Activated naive CD4-positive, alpha-beta T cell treated with anti-CD3 and anti-CD28 coated beads for 36 hours (primary cell): ENCODE data around the gene GRK1. TPM values are rescaled to one million over a fixed set of nuclear protein-coding genes. Genes with fewer than 3 reads are reported as not detected.

Experiments
- CTCF ChIA-PET: fragments of 350-600 bp; sonication (Branson Sonifier 250); formaldehyde crosslinking; loops from one replicate; lab custom pipeline; 2021; ENCODE audit warnings: antibody characterized with exemption; lab: Charles Lee
- DNase-seq: peaks from one replicate; pipeline ENCODE4 v3.0.0-alpha.2; 2020
- H3K27ac Mint-ChIP-seq: one replicate; pipeline ENCODE4 v1.8.0; 2021; ENCODE audit warnings: mild to moderate bottlenecking, mixed read lengths
- H3K27me3 Mint-ChIP-seq: one replicate; pipeline ENCODE4 v1.8.0; 2021; ENCODE audit warnings: low read depth, mixed read lengths
- H3K36me3 Mint-ChIP-seq: one replicate; pipeline ENCODE4 v1.8.0; 2021; ENCODE audit warnings: low read depth, mixed read lengths
- H3K4me1 Mint-ChIP-seq: one replicate; pipeline ENCODE4 v1.8.0; 2021; ENCODE audit warnings: low read depth, mixed read lengths
- H3K4me3 Mint-ChIP-seq: one replicate; pipeline ENCODE4 v1.8.0; 2021; ENCODE audit warnings: mild to moderate bottlenecking, moderate library complexity, mixed read lengths
- H3K9me3 Mint-ChIP-seq: one replicate; pipeline ENCODE4 v1.8.0; 2021; ENCODE audit warnings: mixed read lengths
- intact Hi-C: fragments of 100-400 bp; cut with micrococcal nuclease; formaldehyde crosslinking; loops from one replicate; pipeline ENCODE4 v1.15.1; 2023
- total RNA-seq, 2 experiments: library from RNA; stranded (reverse); gene quantifications; one replicate each; pipeline ENCODE4 v1.2.3, GENCODE V29; 2021

Gene GRK1
- total RNA-seq, 2 experiments from 2014 or later: 0.10 TPM; not detected in 1

GRCh38 chr13:113783200-113783881 lies 116.3 kb downstream of the GRK1 start:
- CTCF ChIA-PET: no interaction called here
- H3K4me3 Mint-ChIP-seq: no peak overlapping the region
- no peaks in the 10 kb centered on the region for H3K9me3 Mint-ChIP-seq
- peaks cover 13% of the 10 kb centered on the region for H3K27me3 Mint-ChIP-seq
- no peak for DNase-seq
- H3K27ac Mint-ChIP-seq: no peak overlapping the region
- intact Hi-C loops: no loop called here
- no peaks in the 10 kb centered on the region for H3K4me1 Mint-ChIP-seq
- H3K36me3 Mint-ChIP-seq: no peaks in the 10 kb centered on the region

- H3K36me3 Mint-ChIP-seq: no peaks in the 10 kb centered on the region
- no peak for DNase-seq
- no peaks in the 10 kb centered on the region for H3K9me3 Mint-ChIP-seq
- peaks cover 11% of the 10 kb centered on the region for H3K27me3 Mint-ChIP-seq
- no peak overlapping the region for H3K4me3 Mint-ChIP-seq
- intact Hi-C loops: no loop called here
- H3K4me1 Mint-ChIP-seq: no peaks in the 10 kb centered on the region
- CTCF ChIA-PET: no interaction called here
- no peak overlapping the region for H3K27ac Mint-ChIP-seq
Observed at GRCh38 chr13:113783966-113784644, 117.1 kb downstream of the GRK1 start.

- Mint-ChIP-seq H3K36me3 (no peaks in the 10 kb centered on the region), H3K27me3 (peaks cover 10% of the 10 kb centered on the region), H3K4me3 (no peak overlapping the region), H3K27ac (no peak overlapping the region), H3K9me3 (no peaks in the 10 kb centered on the region), H3K4me1 (no peaks in the 10 kb centered on the region)
- DNase-seq: no peak
- CTCF ChIA-PET: no interaction called here
- intact Hi-C loops: no loop called here
Observed at GRCh38 chr13:113784645-113785024, 117.6 kb downstream of the GRK1 start.

DNA sequence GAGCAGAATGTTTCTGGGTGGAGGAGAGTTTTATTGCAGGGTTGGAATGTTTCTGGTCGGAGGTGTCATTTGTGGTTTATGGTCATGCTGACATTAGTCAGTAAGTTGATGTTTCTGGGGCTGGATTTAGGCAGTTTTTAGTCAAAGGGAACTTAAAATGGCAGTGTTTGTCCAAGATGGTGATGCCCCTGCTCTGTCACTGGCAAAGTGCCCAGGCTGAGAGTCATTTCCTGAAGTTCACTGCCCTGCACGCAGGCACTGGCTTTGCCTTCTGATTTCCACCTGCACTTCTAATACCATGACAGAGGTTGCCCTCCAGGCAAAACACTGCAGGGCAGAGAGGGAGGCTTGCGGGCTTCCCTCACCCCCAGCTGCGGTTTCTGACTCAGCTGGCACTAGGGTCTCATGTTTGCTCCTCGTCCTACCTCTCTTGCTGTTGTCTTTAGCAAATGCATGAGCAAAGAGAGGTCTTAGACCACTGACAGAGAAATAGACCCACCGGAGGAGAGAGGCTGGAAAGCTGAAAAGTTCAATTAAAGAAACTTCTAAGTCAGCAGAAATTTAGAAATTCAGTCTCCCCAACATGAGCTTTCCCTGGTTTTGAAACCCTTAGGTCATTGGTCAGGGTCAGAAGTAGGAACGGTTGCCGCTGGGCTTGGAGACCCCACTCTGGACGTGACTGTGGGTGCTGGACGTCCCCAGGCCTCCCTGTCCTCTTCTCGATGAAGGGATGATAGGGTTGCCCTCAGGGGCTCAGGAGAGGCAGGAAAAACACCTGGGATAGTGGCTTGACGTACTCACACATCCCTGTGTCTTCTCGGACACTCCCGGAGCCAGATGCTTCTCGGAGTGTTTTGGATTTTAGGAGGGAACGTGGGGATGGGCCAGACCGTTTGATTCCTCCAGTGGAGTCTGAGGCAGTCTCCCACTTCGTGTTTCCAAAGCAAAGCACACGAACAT lies 118.3 kb downstream of the GRK1 start:
- DNase-seq: peak; percentile 48
- Mint-ChIP-seq H3K36me3 (no peaks in the 10 kb centered on the region), H3K4me3 (no peak overlapping the region), H3K9me3 (no peaks in the 10 kb centered on the region), H3K27me3 (peaks cover 10% of the 10 kb centered on the region), H3K27ac (no peak overlapping the region), H3K4me1 (no peaks in the 10 kb centered on the region)
- intact Hi-C loops: no loop called here
- CTCF ChIA-PET: no interaction called here

DNA sequence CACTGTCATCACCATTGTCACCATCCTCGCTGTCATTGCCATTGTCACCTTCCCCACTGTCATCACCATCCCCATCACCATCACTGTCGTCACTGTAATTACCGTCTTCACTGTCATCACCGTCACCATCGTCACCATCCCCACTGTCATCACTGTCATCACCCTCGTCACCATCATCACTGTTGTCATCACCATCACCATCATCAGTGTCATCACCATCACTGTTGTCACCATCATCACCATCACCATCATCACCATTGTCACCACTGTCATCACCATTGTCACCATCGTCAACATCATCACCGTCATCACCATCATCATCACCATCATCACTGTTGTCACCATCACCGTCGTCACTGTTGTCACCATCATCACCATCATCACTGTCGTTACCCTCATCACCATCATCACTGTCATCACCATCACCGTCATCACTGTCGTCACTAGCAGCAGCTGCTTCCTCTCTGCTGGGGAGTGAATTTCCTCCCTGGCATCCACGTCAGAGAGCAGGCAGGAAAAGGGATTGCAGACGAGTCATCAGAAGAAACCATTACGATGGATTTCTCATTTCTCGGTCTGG lies 119.3 kb downstream of the GRK1 start:
- intact Hi-C loops: no loop called here
- CTCF ChIA-PET: interaction anchor here (0.6 kb wide), 1 partner anchor 607 kb away, joined by 3 read pairs; no protein-coding TSS in a partner anchor
- H3K36me3 Mint-ChIP-seq: no peaks in the 10 kb centered on the region
- DNase-seq: no peak
- H3K9me3 Mint-ChIP-seq: no peaks in the 10 kb centered on the region
- H3K4me3 Mint-ChIP-seq: no peak overlapping the region
- H3K27me3 Mint-ChIP-seq: peaks cover 10% of the 10 kb centered on the region
- H3K27ac Mint-ChIP-seq: no peak overlapping the region
- no peaks in the 10 kb centered on the region for H3K4me1 Mint-ChIP-seq

Other genes starting within 250 kb of the GRK1 start
- gene ADPRHL1, start 213.7 kb upstream of the GRK1 start, total RNA-seq: under 1 TPM; 0.10 to 0.57 TPM
- gene DCUN1D2, start 176.5 kb upstream of the GRK1 start, total RNA-seq: 10 to 100 TPM; 14.3 to 14.7 TPM
- 100 to 1,000 TPM; 157 to 161 TPM for gene TFDP1, start 82.5 kb upstream of the GRK1 start, total RNA-seq
- not detected for gene ATP4B, start 9.0 kb upstream of the GRK1 start, total RNA-seq
- gene TMEM255B, start 92.0 kb downstream of the GRK1 start, total RNA-seq: 1 to 10 TPM; 1.1 TPM
- gene GAS6, start 196.9 kb downstream of the GRK1 start, total RNA-seq: 1 to 10 TPM; 1.7 to 3.2 TPM